ENCODE measurements around the gene CCDC148.
"Not testable (repeated sequence)": the region's sequence is repeated elsewhere in the genome, so short reads cannot be mapped to it uniquely, and the experiment has no call there.

Gene CCDC148

DNA sequence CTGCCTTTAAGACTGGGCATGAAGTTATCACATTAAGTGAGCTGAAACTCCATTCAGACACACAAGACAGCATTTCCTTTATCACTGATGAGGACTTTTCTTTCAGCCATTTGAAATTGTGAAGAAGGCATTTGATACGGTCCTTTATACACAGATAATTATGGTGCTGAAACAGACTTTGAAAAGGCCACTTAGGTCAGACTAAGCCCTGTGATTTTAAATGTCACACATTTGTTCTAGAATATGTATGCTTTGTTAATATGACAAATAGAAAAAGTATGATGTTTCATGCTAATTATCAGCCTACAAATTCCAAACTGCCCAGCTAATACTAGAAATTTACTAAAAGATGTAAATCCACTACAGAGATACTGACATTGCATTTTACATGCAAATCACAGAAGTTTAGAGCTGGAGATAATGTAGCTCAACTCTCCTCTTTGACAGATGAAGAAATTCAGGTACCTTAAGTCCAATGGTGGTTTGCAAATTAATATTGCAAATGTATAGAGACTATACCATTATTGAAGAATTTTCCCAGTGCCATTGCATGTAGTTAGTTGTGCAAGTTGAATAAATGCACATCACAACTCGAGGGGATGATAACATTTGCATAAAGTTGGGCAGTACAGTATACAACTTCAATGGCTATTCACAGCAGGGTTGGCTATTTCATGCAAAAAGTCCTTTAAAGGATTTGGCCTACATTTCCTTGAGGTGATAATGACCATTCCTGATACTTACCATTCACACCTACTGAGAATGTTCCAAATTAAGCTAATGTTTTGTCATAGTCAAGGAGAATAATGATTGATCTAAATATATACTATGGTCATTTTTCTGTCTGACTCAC is 179.7 kb downstream of the CCDC148 start:
- no peak for DNase-seq

GRCh38 chr2:158273791-158274190 is 182.8 kb downstream of the CCDC148 start:
- peak; percentile 29 for DNase-seq

DNA sequence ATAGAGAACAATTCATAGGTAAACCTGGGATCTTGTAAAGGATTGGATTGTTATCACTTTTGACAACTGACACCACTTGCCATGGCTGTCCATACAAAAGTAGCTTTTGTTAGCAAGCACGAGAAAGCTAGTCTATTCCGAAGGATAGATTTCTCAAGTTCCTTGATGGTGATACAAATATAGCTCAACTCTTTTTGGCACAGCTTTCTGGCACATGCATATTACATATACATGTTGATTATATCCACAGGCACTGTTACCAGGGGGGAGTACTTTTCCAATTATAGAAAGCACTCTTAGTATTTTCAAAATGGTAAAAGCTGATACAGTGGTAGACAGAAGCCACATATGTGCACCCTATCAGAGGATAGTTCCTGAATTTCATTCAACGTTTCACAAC is 186.0 kb downstream of the CCDC148 start:
- DNase-seq, result no peak

GRCh38 chr2:158269143-158269542 is 187.4 kb downstream of the CCDC148 start:
- no peak for DNase-seq

DNA sequence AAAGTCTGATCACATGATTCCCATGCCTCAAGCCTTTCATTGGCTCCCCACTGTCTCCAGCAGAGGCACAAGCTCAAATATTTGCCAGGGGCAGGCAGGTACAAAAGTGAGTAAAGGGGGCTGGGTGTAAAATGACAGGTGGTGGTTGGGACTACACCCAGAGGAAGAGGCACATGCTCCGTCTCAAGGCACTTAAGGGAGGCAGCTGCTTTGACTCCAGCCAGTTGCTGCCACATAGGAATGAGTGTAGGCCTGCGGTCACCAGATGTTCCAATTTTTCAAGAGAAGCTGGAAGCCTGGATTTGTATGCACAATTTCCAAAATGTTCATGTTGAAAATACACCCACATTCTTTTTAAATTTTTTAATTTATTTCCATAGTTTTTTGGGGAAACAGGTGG is 190.4 kb downstream of the CCDC148 start:
- DNase-seq, result no peak

GRCh38 chr2:158255257-158255656 is 201.3 kb downstream of the CCDC148 start:
- DNase-seq, result no peak

GRCh38 chr2:158253170-158253569 is 203.4 kb downstream of the CCDC148 start:
- no peak for DNase-seq

DNA sequence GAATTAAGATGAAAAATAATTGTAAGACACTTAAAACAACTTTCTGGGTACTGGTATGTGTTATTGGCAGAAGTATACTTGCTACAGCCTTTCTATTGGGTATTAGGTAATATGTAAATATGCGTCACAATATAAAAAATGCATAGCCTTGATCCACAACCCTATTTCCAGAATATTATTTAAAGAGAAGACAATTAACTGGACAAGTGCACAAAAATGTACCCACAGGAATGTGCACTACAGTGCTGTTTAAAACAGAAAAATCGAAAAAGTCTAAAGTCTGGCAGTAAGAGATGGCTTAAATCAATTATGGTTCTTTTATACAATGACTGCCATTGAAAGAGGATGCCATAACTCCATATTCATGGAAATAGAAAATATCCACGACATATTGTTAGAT is 205.2 kb downstream of the CCDC148 start:
- no peak for DNase-seq

- DNase-seq, result no peak
Measured at GRCh38 chr2:158243392-158243791, 213.2 kb downstream of the CCDC148 start.

DNA sequence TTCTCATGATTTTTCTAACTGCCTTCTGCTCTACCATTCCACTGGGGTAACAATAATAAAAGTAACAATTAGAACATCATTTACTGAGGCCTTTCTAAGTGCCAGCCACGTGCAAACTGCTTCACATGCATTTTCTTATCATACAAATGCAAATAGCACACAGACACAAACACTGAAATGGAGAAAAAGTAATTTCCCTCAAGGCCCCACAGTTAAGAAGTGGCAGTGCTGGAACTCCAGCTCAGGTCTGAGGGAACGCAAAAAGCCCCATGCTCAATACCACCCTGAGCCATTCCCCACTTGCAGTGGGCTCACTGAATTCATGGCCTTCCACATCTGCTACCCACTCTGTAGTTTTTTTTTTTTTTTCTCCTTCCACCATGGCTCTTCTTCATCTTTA is 214.3 kb downstream of the CCDC148 start:
- no peak for DNase-seq

GRCh38 chr2:158240975-158241374 is 215.6 kb downstream of the CCDC148 start:
- DNase-seq, result no peak

- no peak for DNase-seq
Measured at GRCh38 chr2:158239271-158239670, 217.3 kb downstream of the CCDC148 start.

DNA sequence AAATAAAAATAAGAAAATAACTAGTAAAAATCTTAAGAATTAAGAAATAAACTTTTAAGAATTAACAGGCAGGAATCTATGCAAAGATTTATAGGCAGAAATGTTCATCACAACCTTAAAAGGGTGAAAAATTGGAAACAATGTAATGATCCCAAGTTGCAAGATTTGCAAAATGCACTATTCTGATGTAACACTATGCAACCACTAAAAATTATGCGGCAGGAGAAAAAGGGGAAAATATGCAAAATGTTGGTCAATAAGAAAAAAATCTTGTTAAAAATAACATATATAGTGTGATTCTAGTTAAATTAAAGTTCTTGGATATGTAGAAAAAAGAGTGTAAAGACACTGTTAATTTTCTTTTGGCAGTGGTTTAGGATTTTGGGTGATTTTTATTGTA is 222.1 kb downstream of the CCDC148 start:
- DNase-seq, result no peak

- DNase-seq, result no peak
Measured at GRCh38 chr2:158232476-158232875, 224.1 kb downstream of the CCDC148 start.

GRCh38 chr2:158228943-158229508 is 227.5 kb downstream of the CCDC148 start:
- no peak for DNase-seq

- DNase-seq, result not testable (repeated sequence)
Measured at GRCh38 chr2:158223066-158223465, 233.5 kb downstream of the CCDC148 start.

- no peak for DNase-seq
Measured at GRCh38 chr2:158221063-158222020, 235.2 kb downstream of the CCDC148 start.

- no peak for DNase-seq
Measured at GRCh38 chr2:158217593-158217992, 239.0 kb downstream of the CCDC148 start.

DNA sequence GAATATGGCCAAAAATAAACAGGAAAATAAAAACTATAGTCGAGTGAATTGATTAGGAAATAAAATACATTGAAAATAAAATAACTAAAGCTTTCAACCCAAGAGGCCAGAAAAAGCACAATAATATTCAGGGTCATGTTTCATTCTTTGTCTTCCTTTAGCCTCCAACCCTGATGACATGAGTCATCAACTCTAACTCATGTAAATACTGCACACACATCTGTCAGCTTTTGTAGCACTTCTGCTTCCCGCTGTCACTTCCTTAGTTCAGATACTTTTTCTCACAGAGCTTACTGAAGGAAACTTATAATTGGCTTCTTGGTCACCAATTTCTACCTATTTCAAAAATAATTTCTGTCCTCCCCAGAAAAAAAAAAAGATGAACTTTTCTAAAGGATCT is 242.1 kb downstream of the CCDC148 start:
- no peak for DNase-seq

DNA sequence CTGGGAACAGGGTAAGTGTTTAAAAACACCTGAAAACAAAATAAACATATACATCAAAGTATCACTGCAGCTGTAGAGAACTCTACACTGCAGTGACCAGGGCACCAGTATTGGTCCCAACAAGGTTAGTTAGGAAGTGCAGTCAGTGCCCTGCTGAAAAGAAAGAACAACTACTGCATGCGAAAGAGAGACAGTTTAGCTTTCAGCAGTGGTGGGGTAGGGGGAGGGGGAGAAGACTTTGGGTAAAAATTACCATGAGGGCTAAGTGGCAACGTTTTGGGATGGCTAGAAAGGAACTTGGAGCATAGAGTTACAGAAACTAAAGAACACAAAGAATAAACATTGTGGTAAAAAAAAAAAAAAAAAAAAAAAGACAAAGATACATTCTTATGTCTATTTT is 242.8 kb downstream of the CCDC148 start:
- DNase-seq, result no peak

DNA sequence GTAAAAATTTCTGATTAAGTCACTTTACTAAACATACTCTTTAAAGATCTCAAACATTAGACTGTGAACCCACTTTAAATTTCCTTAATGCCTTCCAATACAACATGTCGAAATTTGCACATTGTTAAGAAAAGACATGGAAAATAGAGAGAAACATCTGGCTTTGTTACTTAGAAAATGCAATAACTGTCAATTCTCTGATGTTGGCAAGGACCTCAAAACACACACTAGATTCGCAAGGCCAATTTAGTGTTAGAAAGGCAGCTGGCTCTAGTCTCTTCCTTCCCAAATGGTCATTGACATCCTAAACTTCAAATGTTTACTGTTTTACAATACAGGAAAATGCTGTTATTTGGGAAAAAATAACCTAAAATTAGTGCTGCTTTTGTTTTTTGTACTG is 244.3 kb downstream of the CCDC148 start:
- no peak for DNase-seq

- no peak for DNase-seq
Measured at GRCh38 chr2:158211502-158211901, 245.1 kb downstream of the CCDC148 start.

- DNase-seq, result no peak
Measured at GRCh38 chr2:158207354-158207753, 249.2 kb downstream of the CCDC148 start.
